ENCODE measurements around the gene SEMA5A.

The SEMA5A gene

DNA sequence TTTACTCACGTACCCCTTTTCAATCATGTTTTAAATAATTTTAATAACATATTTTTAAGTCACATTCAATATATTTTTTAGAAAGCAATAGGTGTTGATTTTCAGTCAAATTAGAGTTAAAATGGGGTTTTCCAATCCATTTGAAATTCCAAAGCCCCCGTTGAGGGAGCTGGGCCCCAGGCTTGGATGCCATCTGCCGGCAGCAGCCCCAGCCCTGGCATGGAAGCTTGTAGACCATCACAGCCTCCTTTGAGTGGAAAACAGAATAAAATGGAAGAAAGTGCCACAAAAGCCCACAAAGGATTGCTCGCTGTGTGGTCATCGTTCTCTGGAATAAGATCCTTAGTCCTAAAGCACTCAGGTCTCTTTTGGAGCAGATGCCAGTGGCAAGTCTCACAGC lies 81.4 kb downstream of the SEMA5A start:
- no peak for TF ChIP-seq GATA3 (IDR thresholded peaks at IDR 0.05; ENCODE audit: low read depth, low read length)
- no peak for TF ChIP-seq GATA2 (IDR thresholded peaks at IDR 0.05; ENCODE audit: low read depth, low read length)

DNA sequence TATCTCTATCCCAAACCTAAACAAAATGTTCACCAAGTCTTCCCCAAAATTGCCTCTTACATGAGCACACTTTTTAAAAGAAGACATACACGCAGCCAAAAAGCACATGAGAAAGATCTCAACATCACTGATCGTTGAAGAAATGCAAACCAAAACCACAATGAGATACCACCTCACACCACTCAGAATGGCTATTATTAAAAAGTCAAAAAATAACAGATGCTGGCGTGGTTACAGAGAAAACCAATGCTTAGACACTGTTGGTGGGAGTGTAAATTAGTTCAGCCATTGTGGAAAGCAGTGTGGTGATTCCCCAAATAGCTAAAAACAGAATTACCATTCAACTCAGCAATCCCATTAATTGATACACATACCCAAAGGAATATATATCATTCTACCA lies 83.8 kb downstream of the SEMA5A start:
- TF ChIP-seq GATA2 (IDR thresholded peaks at IDR 0.05; ENCODE audit: low read depth, low read length) (no peak), GATA3 (IDR thresholded peaks at IDR 0.05; ENCODE audit: low read depth, low read length) (no peak)

DNA sequence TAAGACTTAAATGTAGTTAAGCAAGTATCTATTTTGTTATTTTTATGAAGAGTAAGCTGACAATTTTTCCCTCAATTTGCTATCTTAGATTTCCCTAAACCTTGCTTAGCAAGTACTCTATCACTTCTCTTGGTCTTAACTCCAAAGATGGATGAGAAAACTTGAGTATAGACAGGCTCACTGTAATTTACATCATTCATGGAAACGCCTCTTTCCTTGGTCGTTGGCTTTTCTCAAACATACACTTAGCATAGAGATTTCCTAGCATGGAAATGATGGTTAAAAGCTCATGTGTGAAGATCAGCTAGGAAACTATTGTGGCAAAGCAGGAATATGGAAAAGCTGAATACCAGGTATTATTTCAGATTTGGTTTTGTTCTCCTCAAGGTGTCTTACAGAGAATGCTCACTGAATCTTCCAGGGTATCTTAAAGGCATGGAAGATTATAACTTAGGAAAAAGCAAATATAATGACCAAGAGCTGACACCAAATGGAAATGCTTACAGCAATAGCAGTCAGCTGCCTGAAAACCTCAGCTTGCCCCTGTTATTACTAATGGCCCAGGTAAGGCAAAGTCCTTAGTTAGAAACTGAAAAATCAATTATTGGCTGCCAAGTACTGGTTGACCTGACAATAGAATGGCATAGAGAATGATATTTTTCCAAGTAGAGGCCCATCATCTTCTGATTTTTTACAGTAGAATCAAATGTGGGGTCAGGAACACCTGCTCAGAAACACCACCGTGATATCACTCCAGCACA lies 84.8 kb downstream of the SEMA5A start:
- TF ChIP-seq GATA3 (IDR thresholded peaks at IDR 0.05; ENCODE audit: low read depth, low read length), result no peak
- no peak for TF ChIP-seq GATA2 (IDR thresholded peaks at IDR 0.05; ENCODE audit: low read depth, low read length)

DNA sequence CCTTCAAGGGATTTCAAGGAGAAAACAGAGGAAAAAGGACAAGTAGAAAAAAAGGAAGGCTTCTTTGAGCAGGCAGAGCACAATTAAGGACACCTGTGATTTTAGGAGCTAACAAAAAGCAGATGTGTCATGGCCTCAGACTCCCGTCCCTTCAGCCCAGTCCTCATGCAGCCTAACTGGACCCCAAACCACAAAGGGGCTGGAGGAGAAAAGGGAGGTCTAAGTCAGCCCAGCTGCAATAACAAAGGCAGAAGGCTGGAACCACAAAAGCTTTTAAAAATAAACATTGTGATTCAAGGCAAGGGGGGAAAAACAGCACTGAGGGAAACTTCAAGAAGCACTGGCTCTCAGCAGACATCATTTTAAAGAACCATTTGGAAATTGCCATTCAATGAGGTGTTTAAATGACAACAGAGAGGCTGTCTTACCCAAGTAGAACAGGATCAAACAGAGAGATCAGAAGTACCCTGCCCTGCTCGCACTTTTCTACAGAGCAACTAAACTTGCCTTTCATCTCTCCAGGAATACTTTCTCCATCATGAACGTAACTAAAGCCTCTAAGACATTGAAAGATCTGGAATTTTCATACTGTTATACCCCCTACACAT lies 89.3 kb downstream of the SEMA5A start:
- TF ChIP-seq GATA2 (IDR thresholded peaks at IDR 0.05; ENCODE audit: low read depth, low read length), result no peak
- TF ChIP-seq GATA3 (IDR thresholded peaks at IDR 0.05; ENCODE audit: low read depth, low read length), result no peak

DNA sequence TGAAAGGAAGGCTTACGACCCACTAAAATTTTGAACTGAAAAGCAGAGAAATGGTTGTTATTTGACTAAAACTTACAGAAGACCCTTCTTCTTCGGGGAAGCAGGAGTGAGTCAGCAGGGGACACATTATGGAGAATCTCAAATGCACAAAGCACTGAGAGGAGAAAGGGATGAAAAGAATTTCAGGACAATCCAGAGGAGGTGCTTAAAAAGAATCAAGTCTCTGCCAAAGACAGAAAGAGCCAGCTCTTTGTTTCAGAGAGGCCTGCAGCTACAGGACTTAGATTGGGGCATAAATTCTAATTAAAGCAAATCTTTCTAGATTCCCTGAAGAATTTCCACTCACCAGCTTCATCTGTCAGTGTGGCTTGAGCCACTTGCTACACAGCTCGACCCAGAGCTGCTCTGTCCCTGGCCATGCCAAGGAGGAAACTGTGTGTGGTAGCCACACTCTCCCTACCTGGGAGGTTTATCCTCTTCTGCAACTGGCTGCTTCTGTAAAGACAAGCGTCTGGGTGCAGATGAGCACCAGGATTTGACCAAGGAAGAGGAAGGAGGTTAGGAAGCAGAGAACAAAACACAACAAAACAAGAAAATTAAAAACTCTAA lies 89.9 kb downstream of the SEMA5A start:
- TF ChIP-seq GATA3 (IDR thresholded peaks at IDR 0.05; ENCODE audit: low read depth, low read length) (no peak), GATA2 (IDR thresholded peaks at IDR 0.05; ENCODE audit: low read depth, low read length) (no peak)

DNA sequence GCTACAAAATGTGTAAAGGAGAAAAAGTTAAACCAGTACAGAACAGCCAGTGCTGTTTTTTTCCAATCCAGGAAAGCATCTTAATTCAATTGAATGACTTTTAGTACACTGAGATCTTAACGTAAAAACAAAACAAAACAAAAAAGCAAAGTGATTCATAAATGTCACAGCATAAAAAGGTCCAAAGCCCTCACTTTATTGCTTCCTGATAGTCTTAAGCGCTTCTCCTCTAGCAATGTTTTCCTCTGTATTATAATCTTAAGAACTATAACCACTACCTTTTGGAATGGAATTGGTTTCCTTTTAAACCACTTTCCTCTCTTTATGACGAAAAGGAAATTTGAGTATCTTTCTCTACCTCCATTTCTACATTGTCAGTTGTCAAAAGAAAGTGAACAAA lies 91.4 kb downstream of the SEMA5A start:
- TF ChIP-seq GATA2 (IDR thresholded peaks at IDR 0.05; ENCODE audit: low read depth, low read length), result no peak
- no peak; the same call in 1 of the 2 replicates for TF ChIP-seq GATA3 (IDR thresholded peaks at IDR 0.05; ENCODE audit: low read depth, low read length)

DNA sequence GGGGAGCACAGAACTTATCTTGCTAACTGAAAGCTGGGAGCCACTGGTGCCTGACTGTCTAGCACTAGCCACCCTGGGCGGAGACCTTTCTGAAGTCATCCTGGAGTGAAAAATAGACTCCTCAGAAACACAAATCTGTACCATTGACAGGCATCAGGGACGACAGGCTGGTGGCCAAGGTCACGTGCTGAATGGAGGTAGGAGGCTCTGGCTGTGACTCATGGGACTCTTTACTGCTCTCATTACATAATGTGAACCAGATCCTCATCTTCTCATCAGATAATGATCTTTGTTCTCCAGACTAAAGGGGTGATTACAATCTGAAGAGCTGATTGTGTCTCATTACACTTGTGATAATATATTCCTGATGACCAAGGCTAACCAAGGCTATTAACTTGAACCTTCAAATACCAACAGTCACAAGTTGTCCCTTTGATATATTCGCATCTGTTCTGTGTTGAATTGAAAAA lies 91.8 kb downstream of the SEMA5A start:
- TF ChIP-seq GATA2 (IDR thresholded peaks at IDR 0.05; ENCODE audit: low read depth, low read length) (peak; percentile 83), GATA3 (IDR thresholded peaks at IDR 0.05; ENCODE audit: low read depth, low read length) (peak; percentile 87)

DNA sequence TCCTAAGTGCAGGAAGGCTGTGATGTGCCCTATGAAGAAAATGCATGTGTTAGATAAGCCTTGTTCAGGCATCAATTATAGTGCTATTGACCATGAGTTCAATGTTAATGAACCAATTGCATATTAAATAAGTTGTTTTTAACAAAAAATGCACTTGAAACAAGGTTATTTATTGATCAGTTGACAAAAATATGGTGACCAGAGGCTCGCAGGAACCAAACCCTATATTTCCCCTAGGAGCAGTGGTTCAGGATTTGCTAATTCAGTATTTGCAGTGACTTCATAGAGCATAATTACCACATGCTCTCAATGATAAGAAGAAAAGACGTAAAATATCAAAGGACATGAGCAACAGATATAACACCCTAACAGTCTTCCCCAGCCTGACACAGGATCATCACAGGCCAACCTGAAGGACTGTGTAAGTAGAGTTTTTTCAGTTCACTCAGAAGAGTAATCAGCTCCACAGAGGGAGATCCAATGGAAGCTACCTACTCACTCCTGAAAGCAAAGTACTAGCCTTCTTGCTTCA lies 92.3 kb downstream of the SEMA5A start:
- no peak for TF ChIP-seq GATA2 (IDR thresholded peaks at IDR 0.05; ENCODE audit: low read depth, low read length)
- TF ChIP-seq GATA3 (IDR thresholded peaks at IDR 0.05; ENCODE audit: low read depth, low read length), result no peak

DNA sequence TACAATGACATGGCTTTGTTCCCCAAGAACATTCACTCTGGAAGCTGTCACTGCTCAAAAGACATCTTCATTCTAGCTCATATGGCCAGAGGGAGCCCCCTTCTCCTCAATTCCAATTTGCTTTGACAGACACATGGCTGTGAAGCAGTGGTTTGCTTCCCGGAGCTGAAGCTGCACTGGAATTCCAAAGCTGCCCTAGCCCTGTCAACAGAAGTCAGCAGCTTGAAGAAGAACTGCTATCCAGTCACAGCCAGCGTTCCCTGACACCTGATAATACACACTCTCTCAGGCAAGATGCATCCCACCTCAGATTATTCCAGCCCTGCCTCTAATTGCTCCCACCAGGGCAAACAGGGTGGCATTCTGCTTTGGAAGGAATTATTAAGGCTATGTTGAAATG lies 93.7 kb downstream of the SEMA5A start:
- no peak for TF ChIP-seq GATA2 (IDR thresholded peaks at IDR 0.05; ENCODE audit: low read depth, low read length)
- TF ChIP-seq GATA3 (IDR thresholded peaks at IDR 0.05; ENCODE audit: low read depth, low read length), result no peak

DNA sequence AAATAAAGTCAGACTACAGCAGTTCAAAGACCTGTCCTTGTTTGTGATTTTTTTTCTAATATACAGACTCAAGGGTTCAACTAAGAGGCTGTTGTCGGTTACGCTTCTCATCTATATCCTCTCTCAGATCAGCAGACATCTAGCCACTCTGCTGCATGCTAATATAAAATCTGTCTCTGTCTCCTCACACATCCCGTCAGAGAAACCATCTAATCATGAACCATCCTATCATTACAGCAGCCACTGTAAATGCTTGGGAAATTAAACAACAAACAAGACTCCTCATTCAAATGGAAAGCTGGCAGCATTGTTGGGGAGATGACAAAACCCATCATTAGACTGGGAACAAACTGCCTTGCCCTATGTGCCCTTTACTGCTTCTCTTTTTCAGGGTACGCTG lies 94.8 kb downstream of the SEMA5A start:
- TF ChIP-seq GATA2 (IDR thresholded peaks at IDR 0.05; ENCODE audit: low read depth, low read length) (no peak), GATA3 (IDR thresholded peaks at IDR 0.05; ENCODE audit: low read depth, low read length) (no peak)

DNA sequence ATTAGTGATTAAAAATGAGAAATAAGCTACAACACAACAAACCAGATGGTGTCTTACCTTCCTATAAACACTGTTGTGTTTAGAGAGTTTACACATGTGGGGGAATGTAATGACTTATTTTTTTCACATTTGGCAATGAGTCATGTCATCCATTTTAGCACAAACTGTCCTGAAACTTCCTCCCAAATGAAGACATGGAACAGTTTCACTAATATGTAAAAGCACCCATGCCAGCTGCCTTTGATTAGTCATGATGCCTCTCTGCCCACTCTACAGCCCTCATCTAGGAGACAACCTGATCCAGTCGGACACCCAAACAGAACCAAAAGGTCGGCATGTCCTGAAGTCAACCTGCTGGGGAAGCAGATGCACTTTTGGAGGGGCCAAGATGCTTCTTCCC lies 98.2 kb downstream of the SEMA5A start:
- TF ChIP-seq GATA2 (IDR thresholded peaks at IDR 0.05; ENCODE audit: low read depth, low read length) (no peak), GATA3 (IDR thresholded peaks at IDR 0.05; ENCODE audit: low read depth, low read length) (no peak)

DNA sequence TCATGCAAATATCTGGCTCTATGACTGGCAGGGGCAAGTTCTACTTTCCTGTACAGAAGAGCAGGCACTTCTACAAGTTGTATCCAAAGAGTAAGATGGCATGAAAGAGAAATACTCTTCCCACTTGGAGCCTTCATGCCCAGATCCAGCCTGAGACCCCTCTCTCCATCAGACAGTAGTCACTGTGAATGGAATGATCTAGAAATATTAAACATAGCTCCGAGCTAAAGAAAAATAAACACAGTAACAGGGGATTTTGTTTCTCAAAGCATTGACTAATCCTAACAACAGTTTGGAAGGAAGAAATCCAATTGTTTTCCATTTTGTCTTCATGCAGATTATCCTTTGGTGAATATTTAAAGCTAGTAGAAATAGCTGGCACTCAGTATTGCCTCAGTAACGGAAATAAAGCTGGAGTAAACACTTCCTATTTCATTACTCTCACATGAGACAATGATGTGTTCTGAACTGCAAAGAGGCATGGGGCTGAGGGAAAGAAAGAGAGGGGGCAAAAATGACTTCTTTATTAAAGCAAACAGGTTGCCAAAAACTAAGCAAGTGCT lies 100.0 kb downstream of the SEMA5A start:
- no peak for TF ChIP-seq GATA2 (IDR thresholded peaks at IDR 0.05; ENCODE audit: low read depth, low read length)
- no peak for TF ChIP-seq GATA3 (IDR thresholded peaks at IDR 0.05; ENCODE audit: low read depth, low read length)

DNA sequence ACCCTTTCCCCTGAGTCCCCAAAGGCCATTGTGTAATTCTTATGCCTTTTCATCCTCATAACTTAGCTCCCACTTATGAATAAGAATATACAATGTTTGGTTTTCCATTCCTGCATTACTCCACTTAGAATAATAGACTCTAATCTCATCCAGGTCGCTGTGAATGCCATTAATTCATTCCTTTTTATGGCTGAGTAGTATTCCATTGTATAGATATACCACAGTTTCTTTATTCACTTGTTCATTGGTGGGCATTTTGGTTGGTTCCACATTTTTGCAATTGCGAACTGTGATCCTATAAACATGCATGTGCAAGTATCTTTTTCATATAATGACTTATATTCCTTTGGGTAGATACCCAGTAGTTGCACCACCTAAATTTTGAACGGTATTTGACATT lies 101.5 kb downstream of the SEMA5A start:
- TF ChIP-seq GATA3 (IDR thresholded peaks at IDR 0.05; ENCODE audit: low read depth, low read length) (no peak), GATA2 (IDR thresholded peaks at IDR 0.05; ENCODE audit: low read depth, low read length) (no peak)

DNA sequence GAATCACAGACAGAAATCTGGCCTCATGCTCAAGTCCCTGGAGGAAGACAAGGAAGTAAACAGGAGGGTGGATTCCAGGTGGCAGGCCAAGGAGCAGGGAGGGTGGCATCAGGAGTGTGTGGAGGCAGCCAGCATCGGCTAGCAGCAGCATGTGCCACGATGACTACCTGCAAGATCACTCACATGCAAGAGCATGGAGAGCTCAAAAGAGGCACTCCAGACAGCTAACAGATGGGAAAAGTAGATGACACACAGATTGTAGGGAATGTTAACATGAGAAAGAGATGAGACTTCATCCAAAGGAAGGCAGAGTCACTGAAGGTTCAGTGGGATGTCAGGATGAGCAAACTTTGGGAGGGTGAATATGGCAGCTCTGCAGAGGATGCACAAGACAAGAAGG lies 104.3 kb downstream of the SEMA5A start:
- no peak for TF ChIP-seq GATA3 (IDR thresholded peaks at IDR 0.05; ENCODE audit: low read depth, low read length)
- TF ChIP-seq GATA2 (IDR thresholded peaks at IDR 0.05; ENCODE audit: low read depth, low read length), result no peak

All from SH-SY5Y (cell line).